ENCODE results near the gene FHL2.
"Not testable (repeated sequence)": the region's sequence is repeated elsewhere in the genome, so short reads cannot be mapped to it uniquely, and the experiment has no call there.

Gene FHL2

DNA sequence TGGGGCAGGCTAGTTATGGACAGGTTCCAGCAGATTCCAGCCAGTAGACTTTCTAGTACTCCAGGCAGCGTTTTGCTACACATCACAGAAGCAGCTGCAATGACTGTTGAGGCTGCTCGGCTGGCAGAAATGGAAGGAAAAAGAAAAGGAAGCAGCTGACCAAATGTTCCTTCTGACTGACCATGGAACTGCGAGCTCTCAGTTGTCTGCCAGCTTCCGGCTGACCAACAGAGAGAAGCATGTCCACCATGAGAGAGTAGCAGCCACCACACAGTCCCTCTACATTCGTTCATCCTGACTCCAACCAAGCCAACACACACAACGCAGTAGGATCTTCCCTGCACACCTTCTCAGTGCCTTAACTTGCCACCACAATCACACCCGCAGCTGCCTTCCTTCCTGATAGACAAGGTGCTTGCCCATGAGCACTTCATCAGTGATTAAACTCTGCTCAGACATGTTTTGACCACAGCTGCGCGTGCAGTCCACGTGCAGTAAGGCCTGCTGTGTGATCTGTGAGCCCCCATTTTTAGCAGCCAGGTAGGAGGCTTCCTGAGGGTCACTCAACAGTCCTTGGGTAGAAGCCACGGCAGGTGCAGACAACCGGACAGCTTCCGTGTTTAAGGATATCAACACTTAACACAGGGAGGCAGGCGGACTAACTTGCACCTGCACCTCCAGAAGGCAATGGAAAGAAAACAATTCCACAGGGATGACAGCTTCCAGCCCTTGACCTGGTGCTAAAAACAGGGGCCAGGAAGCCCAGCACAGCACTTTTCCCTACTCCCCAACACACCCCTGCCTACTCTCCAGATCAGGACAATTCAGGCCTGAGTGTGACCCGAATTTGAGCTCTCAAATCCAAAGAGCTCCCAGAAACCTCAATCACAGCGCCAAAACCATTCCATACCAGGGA is 70.3 kb downstream of the FHL2 start:
- TF ChIP-seq CTCF (IDR thresholded peaks at IDR 0.05; ENCODE audit: insufficient read depth, low read depth, low read length, missing control alignments), result no peak
- peak; percentile 69 for DNase-seq (ENCODE audit: low read depth)
- H3K4me3 ChIP-seq (ENCODE audit: low read depth, low read length), result peak overlapping the region; percentile 76

DNA sequence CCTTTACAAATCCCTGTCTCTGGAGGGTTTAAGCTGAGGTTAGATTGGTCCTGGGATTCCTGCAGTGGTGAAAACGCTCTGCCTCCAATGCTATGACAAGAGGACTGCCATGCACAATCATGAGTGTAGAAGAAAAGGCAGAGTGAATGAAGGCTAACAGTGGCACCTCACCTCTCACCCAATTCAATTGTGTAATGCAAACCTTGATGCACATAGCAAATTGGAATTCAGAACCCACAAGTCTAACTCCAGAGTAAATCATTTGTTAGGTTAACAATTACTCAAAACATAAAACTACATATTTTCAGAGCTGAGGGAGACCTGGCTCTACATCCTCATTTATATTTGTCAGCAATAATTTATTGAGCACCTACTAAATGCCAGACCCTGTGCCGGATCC is 71.2 kb downstream of the FHL2 start:
- peak overlapping the region; percentile 76; the same call in 1 of the 2 replicates for H3K4me3 ChIP-seq (ENCODE audit: low read depth, low read length)
- no peak for DNase-seq (ENCODE audit: low read depth)
- no peak for TF ChIP-seq CTCF (IDR thresholded peaks at IDR 0.05; ENCODE audit: insufficient read depth, low read depth, low read length, missing control alignments)

DNA sequence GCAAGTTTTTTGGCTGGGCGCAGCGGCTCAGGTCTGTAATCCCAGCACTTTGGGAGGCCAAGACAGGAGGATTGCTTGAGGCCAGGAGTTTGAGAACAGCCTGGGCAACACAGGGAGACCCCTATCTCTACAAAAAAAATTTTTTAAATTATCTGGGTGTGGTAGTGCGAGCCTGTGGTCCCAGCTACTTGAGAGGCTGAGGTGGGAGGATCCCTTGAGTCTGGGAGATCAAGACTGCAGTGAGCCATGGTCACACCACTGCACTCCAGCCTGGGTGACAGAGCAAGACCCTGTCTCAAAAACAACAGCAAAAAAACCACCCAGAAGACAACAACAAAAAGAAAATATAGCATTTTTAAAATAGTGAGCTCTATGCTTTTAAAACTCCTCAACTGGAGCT is 71.6 kb downstream of the FHL2 start:
- not testable (repeated sequence) for H3K4me3 ChIP-seq (ENCODE audit: low read depth, low read length); DNase-seq (ENCODE audit: low read depth)

- no peak for DNase-seq (ENCODE audit: low read depth)
- H3K4me3 ChIP-seq (ENCODE audit: low read depth, low read length), result no peak overlapping the region
- no peak for TF ChIP-seq CTCF (IDR thresholded peaks at IDR 0.05; ENCODE audit: insufficient read depth, low read depth, low read length, missing control alignments)
Observed at GRCh38 chr2:105325389-105325963, 73.4 kb downstream of the FHL2 start.

- no peak for DNase-seq (ENCODE audit: low read depth)
- H3K4me3 ChIP-seq (ENCODE audit: low read depth, low read length), result no peak overlapping the region
- TF ChIP-seq CTCF (IDR thresholded peaks at IDR 0.05; ENCODE audit: insufficient read depth, low read depth, low read length, missing control alignments), result no peak
Observed at GRCh38 chr2:105324732-105325131, 74.1 kb downstream of the FHL2 start.

DNA sequence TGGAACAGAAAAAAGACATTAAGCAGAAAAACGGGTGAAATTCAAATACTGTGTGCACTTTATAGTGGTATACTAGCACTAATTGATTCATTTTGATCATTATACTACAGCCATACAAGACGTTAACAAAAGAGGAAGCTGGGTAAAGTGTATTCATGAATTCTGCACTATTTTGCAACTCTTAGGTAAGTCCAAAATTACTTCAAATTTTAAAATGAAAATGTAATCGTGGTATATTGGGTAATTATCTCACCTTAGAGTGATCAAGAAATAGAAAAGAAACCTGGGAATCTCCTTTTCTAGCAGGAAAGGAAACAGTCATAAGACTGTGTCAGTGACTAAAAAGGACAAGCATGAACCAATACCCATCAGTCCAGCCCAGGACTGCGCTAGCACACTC is 74.8 kb downstream of the FHL2 start:
- TF ChIP-seq CTCF (IDR thresholded peaks at IDR 0.05; ENCODE audit: insufficient read depth, low read depth, low read length, missing control alignments), result no peak
- DNase-seq (ENCODE audit: low read depth), result no peak
- no peak overlapping the region for H3K4me3 ChIP-seq (ENCODE audit: low read depth, low read length)

DNA sequence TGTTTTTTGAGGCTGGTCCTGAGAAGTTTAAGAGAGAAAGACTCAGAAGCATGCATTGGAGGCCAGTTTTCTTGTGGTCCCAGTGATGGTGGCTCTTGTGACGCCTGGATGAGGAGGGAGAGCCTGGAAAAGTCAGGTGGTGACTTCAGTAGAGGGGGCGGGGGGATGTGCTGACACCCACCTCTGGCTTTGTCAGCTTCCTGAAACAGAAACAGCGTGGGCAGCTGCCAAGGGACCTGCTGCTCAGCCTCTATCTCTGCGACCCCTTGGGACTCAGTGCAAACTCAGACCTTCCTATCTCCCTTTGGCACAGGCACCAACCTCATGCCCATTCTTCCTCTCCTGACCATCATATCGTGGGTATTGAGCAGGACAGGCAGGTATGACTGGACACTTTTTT is 75.7 kb downstream of the FHL2 start:
- peak; percentile 11 for DNase-seq (ENCODE audit: low read depth)
- no peak overlapping the region for H3K4me3 ChIP-seq (ENCODE audit: low read depth, low read length)
- TF ChIP-seq CTCF (IDR thresholded peaks at IDR 0.05; ENCODE audit: insufficient read depth, low read depth, low read length, missing control alignments), result no peak
